GDM1 (cell line): Measurements from ENCODE around the gene L3HYPDH.

Experiments
- DNase-seq: peaks from one replicate; lab custom pipeline; 2025; lab: John Stamatoyannopoulos, UW

L3HYPDH gene

DNA sequence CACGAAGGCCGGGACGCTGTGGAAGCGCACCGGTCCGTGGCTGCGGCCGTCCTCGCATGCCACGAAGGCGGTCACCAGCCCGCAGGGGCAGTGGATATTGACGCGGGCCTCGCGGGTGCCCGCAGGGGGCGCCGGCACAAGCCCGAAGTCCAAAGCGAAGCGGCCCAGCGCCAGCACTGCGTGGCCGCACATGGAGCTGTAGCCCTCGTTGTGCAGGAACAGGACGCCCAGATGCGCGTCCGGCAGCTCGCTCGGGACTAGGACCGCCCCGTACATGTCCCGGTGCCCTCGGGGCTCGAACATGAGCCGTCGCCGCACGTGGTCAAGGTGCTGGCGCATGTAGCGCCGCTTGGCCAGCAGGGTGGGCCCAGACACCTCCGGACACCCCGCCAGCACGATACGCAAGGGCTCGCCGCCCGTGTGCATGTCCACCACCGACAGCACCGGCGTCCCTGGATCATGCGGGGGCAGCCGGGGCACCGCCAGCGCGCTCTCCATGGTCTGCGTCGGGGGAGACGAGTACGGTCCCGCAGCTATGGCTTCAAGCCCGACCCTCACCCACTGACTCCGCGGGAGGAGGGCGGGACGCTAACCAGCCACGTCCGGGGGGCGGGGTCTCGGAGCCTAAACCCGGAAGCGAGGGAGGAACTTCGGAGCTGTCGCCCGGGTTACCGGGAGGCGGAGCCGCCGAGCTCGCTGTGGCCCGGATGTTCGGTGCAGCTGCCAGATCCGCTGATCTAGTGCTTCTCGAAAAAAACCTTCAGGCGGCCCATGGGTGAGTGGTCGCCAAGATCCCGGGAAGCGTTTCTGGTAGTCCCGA lies at the start of gene L3HYPDH, which contains the start of gene JKAMP:
L3HYPDH (minus strand) TSS at position 590 of the 820 bp plus-strand sequence; CDS start at position 498, 92 bp downstream.
JKAMP (plus strand) TSS at position 699 of the 820 bp plus-strand sequence; CDS start at position 772, 73 bp downstream.
- DNase-seq, result peak; percentile 95

DNA sequence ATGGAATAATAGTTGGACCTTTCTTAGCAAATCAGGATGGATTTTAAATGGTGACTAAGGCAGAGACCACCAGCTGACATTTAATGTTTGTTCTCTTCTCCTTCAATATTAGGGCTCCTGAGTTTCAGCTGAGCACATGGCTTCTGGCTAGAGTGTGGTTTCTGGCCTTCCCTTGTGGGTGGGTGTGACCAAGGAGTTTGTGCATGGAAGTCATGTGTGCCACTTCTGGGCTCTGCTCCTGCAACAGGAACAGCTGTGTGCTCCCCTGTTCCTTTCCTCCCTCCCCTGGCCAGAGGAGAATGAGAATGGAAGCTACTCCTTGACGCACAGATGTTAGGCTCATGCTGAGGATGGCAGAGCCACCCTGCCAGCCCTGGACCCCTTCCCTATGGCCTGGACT lies 48.2 kb upstream of the L3HYPDH start:
- peak; percentile 3 for DNase-seq

DNA sequence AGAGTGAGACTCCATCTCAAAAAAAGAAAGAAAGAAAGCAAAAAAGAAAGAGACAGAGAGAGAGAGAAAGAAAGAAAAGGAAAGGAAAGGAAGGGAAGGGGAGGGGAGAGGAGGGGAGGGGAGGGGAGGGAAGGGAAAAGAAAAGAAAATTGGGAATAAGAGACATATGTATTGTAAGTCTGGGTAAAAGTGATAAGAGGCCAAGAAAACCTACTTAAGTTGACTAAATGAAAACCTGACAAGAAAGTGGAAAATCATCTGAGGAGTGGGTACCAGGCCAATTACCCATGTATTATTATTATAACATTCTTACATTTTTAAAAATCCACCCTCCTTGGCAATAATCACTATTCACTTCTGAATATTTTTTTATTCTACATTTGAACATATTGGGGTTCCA lies 46.1 kb upstream of the L3HYPDH start:
- DNase-seq, result no peak

DNA sequence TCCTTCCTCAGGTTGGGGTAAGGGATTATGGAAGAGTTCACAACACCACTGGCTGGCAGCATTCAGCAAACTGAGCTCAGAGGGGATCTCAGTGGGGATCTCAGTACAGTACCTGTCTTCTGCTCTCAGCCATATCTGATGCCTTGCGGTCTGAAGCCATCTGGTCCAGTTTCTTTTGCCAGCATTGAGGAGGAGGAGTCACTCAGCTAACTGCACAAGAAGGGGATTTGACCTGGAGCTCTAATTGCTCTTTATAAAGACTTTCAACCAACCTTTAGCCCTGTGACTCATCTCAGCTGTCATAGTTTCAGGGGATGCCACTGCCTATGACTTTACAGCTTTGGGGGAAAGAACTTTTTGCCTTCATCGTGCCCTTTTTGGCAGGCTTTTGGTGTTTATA lies 45.0 kb upstream of the L3HYPDH start:
- no peak for DNase-seq

DNA sequence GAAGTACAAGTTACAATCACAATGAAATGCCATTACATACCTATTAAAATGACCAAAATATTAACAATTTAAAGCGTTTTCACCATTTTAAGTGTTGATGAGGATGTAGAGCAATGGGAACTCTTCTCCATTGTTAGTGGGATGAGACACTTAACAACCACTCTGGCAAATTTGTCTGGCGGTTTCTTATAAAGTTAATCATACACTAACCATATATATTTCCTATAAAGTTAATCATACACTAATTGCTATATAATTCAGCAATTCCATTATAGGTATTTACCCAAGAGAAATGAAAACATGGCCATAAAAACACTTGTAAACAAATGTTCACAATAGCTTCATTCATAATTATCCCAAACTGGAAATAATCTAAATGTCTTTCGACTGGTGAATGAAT lies 36.0 kb upstream of the L3HYPDH start:
- no peak for DNase-seq

DNA sequence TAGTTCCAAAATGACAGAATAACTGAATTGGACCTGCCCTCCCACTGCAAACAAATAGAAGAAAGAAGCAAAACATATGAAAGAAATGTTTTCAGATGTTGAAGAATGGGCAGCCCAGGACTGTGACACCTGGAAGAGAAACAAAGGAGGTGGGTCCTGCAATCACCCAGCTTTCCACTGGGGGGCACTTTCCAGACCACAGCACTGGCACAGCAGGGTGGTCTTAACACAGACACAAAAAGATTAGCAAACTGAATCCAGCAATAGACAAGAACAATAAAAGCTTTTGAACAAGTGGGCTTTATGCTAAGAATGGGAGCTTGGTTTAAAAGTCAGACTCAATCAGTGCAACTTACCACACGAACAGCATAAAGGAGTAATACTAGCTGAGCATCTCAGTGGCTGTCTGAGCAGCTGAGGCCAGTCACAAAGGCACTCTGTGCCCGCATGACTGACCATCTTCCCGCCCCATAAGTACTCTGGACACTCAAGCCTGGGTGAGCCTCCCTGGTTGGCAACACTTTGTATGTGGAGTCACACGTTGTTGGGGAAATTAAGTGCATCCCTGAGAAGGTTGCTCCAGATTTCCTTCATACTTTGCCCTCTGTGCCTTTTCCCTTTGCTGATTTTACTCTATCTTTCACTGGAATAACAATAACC lies 27.8 kb upstream of the L3HYPDH start:
- no peak for DNase-seq

DNA sequence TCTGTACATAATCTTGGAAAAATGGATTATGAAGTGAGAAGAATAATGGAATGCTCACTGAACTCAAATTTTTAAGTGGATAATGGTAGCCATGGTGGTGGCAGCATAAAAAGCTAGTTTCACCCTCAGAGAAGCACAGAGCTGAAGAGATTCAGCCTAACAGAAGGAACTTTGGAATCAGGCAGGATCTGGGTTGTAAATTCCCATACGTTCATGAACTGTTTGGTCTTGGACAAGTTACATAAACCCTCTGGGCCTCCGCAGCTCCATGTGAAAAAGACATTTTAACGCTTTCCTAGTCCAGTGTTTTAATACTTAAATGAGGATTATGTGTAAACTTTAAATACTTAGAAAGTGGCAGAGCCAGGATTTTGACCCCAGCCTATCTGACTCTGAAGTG lies 26.8 kb upstream of the L3HYPDH start:
- no peak for DNase-seq

DNA sequence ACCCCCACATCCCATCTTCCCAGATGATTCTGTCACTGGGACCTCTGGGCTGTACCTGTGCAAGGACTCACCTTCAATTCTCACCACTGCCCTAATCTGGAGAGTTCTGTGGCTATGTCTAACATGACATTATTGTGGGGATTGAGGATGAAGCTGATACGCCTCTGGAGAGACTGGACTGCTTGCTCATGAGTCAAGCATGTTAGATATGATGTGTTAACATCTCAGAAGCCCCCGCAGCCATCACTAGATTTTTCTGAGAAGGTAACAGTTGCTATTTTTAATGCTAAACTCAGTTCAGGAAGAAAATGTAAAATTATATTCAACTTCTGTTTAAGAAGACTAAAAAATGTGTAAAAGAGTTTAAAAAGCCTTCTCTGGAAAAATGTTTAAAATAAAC lies 25.8 kb upstream of the L3HYPDH start:
- no peak for DNase-seq

DNA sequence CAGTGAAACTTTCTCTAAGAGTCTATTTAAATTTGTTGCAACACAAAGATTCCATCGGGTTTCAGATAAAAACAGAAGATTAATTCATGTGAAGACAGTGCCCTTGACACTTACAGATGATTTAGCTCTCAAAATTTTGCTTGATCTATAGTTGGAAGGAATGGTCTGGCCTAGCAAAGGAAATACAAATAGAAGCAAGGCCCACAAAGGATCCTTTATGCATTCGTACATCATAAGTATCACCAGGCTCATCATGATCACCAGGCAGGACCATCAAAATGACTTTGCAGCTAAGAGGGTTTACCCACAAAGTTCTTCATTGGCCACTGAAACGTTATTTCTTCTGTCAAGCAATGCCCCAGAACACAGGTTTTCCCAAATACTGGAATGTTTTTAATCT lies 24.9 kb upstream of the L3HYPDH start:
- DNase-seq, result no peak

DNA sequence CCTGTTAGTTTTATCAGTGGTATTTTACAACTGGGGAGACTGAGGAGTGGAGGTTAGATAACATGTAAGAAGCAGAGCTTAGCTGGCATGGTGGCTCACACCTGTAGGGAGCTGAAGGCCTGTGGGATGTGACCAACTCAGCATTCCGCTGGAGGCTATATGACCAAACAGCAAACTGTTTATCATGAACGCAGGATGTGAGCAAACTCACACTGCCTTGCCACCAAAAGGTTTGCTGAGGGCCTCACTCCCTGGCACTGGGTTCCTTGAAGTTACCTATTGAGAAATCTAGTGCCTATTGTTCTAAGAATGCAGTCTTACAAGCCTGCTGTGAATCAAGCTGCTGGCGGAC lies 23.5 kb upstream of the L3HYPDH start:
- no peak for DNase-seq

DNA sequence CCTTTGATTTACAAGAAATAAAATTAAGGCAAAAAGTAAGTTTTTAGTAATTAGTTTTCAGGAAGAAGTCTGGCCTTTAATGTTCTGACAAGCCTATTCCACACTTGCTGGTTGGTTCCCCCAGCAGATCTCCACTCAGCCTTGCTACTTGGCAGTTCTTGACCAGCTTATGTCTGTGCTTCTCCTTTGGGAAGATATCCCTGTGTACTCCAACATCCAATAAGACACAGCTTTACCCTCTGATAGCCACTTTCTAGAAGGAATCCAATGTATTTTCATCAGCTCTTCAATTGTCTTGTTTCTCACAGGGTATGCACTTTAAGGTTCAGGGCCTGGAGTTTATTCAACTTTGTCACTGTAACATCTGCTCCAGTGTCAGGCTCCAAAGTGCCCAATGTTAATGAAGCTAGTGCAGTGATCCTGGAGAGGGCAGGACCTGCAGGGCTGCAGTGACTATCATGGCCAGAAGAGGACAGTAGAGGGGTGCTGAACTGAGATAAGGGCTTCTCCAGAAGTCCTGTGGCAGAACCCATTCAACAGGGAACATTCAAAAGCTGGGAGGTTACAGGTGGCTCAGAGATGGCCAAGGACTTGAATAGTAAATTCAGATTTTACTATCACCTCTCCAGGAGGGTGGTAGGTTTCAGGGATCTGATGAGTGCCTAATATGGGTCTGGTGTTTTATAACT lies 23.0 kb upstream of the L3HYPDH start:
- DNase-seq, result peak; percentile 75

DNA sequence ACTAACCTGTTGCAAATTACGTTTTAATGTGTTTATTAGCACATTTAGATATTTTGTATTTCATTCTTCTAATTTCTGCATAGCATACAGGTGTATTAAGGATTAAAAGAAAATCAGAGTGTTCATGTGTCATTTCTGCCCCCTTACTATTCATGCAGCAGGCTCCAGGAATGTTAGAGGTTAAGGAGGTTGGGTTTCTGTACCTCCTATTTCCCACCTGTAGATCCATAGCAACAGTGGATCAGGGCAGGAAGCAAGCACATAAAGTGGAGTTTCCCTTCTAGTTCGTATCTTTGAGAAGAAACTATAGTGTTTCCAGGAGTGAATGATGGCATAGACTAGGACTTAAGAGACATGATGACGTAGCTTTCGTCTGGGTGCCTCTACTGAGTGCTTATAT lies 19.0 kb upstream of the L3HYPDH start:
- DNase-seq, result no peak

DNA sequence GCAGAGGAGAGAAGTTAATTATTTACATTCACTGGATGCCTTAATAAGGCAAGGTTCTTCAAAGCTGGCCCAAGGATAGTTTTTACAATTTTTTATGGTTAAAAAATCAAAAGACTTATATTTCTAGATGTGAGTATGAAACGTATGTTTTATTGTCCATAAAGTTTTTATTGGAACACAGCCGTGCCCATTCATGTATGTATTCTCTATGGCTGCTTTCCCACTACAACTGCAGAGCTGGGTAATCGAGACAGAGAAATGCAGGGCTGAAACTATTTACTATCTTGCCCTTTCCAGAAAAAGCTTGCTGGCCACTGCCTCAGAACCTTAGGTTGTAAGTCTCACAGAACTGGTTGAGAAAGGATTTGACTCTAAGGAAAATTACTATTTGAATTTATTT lies 16.5 kb upstream of the L3HYPDH start:
- DNase-seq, result no peak

DNA sequence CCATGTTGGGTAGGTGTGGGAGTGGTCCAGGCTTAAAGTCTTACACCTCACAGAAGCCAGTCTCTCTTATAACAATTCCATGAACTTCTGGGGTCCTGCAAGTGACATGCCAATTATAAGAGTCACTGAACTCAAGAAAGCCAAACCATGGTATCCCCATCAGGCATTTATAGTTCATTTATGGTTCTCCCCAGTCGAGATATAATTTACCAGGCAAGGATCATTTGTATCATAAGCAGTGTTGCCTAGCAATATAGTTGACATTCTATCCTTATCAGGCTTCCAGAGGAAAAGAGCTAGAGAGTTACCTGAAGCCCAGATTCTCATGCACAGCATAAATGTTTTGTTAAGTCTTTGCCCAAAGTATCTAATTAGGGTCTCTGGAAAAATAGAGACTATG lies 8.2 kb upstream of the L3HYPDH start:
- no peak for DNase-seq

DNA sequence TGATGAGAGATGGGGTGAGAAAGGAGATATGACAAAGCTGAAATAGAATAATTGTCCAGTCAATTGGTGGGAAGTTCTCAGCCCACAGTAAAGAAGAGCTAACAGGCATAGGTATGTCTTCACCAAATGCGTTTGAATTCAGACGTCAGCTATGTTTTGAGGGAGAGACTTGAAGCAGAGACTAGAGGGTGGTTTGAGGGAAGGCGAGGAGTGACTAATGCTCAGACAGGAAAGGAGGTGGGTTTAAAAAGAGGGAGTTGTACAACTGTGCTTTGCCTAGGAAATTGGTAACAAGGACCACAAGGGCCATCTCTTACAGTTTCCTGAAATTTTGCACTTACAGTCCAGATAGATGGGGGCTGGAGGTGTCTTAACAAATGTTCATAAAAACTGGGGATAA lies 6.5 kb upstream of the L3HYPDH start:
- DNase-seq, result peak; percentile 9

DNA sequence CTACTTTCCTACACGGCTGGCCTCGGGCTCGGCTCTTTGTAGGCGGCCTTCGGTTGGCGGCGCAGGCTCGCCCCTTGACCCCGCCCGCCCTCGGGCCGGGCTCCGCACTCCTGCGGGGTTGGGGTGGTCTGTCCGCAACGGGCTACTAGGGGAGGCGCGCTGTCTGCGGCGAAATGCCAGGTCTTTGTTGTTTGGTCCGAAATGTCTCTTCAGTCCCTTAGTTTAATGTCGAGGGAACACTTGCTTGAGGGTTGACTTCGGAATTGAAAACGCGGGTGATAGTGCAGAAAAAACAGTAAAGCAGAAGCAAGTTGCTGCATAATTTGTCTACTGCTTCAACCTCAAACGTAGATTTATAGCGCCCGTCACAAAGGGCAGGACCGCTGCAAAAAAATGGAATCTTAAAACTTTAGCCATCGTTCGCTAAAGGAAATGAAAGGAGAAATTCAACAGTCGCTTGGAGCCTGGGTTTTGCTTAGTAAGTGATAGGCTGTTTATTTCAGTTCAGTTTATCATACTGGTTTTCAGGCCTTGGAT lies 499 bp upstream of the L3HYPDH start:
- DNase-seq, result no peak

DNA sequence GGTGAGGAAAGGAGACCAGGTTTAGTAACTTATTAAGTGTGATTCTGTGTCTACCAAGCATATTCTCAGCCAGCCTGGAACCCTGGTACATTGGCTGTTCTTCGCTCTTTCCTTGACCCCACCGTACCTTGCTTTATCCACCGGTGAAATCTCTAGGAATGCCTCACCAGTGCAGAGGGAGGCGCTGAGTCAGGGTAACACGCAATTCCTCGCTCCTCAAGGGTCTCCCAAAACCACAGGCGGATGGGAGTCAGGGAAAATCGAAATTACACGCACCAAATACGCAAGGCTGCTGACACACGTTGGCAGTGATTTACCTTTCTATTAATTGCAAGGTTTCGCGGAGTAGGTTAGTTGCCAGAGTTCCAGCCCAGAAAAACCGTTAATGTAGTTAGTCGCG lies 845 bp downstream of the L3HYPDH start:
- DNase-seq, result no peak

DNA sequence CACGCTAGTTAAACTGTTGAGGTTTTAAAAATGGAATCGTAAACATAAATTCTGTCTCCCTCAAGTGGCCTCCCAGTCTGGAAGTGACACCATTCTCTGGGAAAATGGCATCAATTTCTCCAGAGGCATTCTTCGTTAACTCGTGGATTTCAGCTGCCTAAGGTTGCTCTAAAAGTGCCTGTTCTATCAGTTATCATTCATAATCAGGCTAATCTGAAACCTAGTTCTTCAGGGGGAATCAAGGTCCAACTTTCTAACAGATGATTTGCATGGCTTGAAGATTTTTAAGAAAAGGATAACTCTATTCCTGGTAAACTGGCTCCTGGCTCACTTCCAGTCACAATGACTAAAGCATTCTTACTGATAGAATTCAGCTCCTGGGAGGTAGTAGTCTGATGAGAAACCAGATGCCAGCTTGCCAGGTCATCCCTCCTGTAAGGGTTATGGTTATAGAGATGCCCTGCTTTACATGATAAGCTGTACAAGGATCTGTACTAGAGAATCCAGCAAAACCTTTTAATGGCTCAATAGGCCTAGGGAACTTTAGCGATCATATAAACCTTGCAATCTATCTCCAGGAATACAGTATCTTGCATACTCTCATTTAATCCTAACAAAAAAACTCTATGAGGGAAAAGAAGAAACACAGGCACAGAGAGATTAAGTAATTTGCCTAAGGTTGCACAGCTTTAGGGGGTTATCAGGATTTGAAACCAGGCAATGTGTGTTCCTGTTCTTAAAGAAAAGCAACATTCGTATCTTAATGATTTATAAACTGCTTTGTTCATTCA lies 1.5 kb downstream of the L3HYPDH start:
- DNase-seq, result no peak

DNA sequence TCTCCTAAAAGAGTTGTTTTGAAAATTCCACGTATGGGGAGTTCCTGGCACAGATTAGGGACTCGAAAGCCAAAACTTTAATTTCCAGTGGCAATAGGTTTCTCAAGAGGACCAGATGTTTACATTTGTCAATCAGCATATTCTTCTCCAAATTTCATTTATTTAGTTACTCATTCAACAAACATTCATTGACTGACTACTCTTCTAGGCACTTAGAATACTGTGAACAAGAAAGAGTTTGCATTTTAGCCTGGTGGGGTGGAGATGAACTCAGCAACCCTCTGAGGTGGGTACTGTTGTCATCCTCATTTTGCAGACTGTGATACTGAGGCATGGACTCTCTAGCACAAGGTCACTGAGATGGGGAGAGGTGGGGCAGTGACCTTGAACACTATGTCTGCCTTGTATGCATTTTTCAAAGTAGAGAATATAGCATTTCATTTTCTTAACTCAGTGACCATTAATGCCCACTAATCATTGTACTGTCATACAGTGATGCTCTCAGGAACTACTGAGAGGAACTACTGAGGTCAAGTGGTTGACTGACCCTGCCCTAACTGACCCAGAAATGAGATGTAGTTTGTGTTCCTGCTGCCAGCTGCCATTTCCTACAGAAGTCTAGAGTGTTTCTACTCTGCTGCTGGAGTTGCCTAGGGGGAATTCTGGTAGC lies 2.2 kb downstream of the L3HYPDH start:
- no peak for DNase-seq

DNA sequence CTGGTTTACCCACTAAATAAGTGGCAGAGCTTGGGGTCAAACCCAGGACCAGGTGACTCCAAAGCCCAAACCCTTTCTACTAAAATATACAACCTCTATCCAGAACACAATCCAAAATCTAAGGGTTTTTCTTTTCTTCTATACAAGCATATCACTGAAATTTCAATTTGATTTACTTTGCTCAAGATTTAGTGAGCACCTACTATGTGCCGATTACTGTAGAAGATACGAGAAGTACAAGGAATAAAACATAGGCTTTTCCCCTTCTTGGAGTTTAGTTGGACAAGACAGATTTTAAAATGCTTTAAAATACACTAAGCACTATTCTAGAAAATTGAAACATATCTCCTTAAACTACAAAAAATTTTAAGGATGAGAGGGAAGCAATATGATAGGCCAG lies 2.8 kb downstream of the L3HYPDH start:
- no peak for DNase-seq

DNA sequence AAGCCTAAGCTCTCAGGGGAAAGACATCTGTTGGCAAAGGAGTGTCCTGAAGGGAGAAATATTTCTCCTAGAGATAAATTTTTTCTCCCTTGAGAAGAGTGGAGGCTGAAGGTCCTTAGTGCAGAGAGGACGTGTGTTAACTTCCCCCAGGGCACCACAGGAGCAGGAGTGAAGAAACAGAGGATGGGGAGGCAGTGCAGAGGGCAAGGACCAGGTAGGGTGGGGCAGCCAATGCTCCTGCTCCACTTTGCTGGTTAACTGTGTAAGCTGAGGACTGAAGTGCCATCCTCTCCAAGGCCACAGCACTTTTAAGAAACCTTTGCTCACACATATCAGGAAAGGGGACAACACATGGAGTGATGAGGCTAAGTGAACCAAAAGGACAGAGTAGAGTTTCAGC lies 4.0 kb downstream of the L3HYPDH start:
- no peak for DNase-seq
